CD4-positive, alpha-beta T cell treated with Interferon gamma for 1 hour (primary cell): ENCODE results near the gene RASGRP1.
A peak's percentile ranks its signal among the peaks of the same experiment; 100 is the strongest.

ENCODE experiments used
- DNase-seq: peaks from one replicate; pipeline ENCODE4 v3.0.0-alpha.2; 2020

The RASGRP1 gene

DNA sequence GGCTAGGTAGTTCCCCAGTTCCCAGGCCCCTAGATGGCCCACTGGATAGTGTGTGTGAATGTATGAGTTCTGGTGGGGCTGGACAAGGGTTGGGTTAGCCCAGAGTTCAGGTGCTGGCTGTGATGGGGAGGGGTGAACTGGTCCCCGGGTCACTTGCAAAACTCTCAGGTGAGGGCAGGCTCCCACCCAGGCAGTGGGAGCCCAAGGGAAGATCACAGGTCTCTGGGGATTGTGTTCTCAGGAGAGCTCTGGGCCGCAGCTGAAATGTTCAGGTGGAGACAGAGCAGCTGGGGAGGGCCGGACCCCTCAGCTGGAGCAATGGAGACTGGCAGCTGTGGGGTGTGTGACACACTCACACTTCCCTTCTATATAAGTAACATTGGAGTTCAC, 123.5 kb downstream of the RASGRP1 start:
- DNase-seq, result no peak

DNA sequence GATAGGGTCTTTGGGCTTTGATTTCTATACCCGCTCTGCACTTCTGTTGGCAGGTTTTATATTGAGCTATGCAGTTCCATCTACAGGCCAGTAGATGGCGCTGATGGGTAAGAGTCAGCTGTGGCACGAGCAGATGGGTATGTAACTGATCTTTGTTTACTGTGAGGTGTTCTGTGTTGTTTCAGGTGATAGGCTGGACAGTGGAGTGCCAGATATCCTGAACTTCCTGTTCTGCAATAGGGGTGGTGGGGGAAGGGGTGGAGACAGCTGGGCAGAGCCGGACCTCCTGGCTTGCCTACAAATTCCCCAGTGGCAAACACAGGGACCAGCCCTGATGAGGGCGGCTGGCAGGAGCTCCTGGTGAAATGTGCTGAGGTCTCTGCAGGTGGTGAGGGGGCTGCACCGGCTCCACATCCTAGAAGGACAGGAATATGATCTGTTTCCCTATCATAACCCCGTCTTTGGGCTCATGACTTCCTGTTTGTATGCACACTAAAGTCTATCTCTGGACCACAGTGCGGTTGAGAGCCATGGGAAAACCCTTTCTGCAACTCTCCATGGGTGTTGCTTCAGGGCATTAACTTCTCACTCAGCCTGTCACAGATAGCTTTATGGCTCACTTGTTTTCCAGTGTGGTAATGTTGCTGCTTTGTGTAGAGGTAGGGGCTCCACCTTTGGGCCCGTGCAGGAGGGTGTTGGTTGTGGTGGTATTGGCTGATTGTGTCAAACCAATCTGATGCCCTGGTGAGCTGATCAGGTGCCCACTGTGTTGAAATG, 124.1 kb downstream of the RASGRP1 start:
- DNase-seq, result peak; percentile 41
